ENCODE measurements around the gene GRAPL.
"Not testable (repeated sequence)": the region's sequence is repeated elsewhere in the genome, so short reads cannot be mapped to it uniquely, and the experiment has no call there.

Gene GRAPL

GRCh38 chr17:19136605-19137004 is 9.2 kb downstream of the GRAPL start:
- DNase-seq (ENCODE audit: low read depth in 2 of 2): not testable (repeated sequence)

- not testable (repeated sequence) for DNase-seq (ENCODE audit: low read depth in 2 of 2)
Observed at GRCh38 chr17:19137959-19138358, 10.6 kb downstream of the GRAPL start.

DNA sequence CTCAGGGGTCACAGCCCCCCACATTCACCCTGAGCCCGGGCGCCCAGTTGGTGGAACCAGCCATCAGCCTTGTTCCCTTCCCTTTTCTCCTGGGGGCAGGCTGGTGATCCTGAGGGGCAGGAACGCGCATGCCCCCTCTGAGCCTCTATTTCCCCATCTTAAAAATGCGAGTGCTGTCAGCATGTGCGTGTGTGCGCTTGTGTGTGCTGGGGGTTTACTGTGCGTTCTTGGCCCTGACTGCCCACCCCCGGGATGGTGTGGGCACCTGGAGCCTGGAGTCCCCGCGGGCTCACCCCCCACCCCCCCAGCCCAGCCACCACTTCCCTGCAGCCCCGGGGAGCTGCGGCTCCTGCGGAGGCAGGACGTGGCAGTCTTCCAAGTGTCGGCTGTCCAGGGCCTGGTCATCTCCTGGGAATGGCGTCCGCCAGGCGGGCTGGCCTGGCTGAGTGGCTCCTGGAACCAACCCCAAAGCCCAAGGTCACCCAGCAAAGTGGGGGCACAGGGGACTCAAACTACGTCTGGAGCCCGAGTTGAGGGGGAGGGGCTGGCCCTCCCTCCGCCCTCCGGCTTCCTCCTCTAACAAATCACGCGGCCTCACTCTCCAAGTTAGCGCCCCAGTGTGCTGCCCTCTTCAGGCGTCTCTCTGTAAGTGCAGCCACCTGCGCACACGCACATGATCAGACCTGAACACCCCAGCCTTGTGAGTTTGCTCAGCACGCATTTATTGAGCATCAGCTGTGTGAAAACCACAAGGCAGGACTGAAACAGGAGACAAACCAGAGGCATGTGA is 14.2 kb downstream of the GRAPL start:
- DNase-seq (ENCODE audit: low read depth in 2 of 2): not testable (repeated sequence)

DNA sequence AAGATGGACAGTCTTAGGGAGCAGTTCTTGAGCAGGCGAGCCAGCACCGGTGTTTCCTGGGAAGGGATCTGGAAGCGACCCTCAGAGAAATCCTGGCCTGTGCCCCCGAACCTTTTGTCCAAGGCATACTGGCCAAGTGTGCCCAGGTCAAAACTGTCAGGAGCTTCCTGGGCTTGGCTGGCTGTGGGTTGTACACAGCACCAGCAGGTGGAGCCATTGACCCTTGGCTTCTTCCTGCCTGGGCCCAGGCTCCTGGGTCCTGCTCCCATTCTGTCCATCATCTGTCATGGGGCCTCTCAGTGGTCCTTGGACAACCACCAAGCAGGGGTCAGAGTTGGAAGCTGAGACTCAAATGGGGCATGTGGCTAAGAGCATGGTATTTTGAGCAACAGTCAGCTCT is 15.0 kb downstream of the GRAPL start:
- not testable (repeated sequence) for DNase-seq (ENCODE audit: low read depth in 2 of 2)

DNA sequence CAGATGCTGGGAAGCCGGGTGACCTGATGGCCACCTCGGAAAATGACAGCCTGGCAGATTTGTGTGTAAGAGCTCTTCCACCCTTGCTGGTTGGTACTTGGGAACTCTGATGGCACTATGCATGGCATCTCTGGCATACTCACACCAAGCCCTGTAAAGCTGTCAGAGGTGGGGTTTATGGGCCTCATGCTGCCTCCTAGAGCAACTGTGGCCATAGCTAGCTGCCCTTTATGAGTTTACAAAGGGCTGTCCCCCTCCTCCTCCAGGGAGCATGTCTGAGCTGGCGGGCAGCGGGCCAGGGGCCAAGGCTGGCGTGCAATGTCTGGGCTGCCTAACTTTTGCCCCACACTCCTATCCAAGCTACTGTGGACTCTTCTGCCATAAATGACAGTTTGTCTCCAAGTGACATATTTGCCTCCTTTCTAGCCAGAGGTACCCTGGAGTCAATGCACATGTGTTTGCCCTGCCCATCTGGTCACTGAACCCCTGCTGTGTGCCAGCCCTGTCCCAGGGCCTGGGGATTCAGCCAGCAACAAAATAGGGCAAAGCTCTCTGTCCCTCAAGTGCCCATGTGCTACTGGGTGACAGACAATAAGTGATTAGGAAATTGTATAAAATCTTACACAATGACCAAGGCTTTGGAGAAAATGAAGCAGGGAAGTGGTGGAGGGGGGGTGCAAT is 15.8 kb downstream of the GRAPL start:
- not testable (repeated sequence) for DNase-seq (ENCODE audit: low read depth in 2 of 2)

GRCh38 chr17:19144373-19144772 is 17.0 kb downstream of the GRAPL start:
- not testable (repeated sequence) for DNase-seq (ENCODE audit: low read depth in 2 of 2)

DNA sequence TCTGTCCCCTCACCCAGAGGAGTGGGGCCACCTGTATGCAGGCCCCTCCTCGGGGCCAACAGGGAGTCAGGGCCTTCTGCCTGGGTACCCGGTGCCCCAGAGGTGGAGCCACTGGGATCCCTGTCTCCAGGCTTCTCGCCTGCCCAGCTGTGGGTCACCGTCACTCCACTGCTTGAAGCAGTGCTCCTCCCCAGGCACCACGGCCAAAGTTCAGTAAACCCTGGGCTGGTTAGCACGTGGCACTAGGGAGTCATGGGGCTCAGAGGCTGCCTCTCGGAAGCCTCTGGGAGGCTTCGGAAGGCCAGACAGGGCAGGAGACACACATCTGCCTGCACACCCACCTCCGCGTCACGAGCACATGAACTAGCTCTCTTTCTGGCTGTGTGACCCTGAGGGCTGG is 18.1 kb downstream of the GRAPL start:
- not testable (repeated sequence) for DNase-seq (ENCODE audit: low read depth in 2 of 2)

GRCh38 chr17:19150678-19151615 is 23.6 kb downstream of the GRAPL start:
- DNase-seq (ENCODE audit: low read depth in 2 of 2): not testable (repeated sequence)

DNA sequence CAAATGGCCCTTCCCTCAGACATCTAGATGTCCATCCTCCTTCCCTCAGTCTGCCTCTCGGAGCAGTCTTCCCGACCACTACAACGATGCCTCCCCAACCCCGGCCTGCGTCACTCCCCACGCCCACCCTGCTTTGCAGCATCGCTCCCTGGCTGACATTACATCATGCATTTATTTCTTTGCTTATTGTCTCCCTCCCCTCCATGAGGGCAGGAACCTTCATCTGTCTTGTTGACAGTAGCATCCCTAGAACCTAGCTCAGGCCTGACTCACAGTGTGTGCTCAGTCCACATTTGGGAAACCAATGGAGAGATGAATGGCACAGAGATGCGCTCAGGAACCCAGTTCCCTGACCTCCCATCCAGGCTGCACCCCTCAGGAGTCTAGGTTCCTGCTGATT is 30.2 kb downstream of the GRAPL start:
- not testable (repeated sequence) for DNase-seq (ENCODE audit: low read depth in 2 of 2)

GRCh38 chr17:19158478-19158877 is 31.1 kb downstream of the GRAPL start:
- DNase-seq (ENCODE audit: low read depth in 2 of 2): not testable (repeated sequence)

DNA sequence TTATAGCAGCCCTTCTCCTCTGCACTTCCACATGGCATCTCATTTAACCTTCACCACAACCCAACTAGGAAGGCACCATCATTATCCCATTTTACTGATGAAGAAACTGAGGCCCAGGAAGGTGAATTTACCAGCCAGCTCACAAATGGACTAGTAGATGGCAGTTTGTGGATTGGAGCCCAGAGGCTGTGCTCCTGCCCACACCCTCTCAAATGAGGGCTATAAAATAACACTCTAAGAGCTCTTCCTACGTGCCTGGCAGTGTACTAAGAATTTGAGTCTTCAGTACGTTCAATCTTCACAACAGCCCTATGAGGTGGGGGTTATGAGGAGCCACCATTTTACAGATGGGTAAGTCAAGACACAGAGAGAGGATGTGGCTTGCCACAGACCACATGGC is 31.5 kb downstream of the GRAPL start:
- DNase-seq (ENCODE audit: low read depth in 2 of 2): not testable (repeated sequence)

- DNase-seq (ENCODE audit: low read depth in 2 of 2): not testable (repeated sequence)
Observed at GRCh38 chr17:19161308-19162107, 34.1 kb downstream of the GRAPL start.

DNA sequence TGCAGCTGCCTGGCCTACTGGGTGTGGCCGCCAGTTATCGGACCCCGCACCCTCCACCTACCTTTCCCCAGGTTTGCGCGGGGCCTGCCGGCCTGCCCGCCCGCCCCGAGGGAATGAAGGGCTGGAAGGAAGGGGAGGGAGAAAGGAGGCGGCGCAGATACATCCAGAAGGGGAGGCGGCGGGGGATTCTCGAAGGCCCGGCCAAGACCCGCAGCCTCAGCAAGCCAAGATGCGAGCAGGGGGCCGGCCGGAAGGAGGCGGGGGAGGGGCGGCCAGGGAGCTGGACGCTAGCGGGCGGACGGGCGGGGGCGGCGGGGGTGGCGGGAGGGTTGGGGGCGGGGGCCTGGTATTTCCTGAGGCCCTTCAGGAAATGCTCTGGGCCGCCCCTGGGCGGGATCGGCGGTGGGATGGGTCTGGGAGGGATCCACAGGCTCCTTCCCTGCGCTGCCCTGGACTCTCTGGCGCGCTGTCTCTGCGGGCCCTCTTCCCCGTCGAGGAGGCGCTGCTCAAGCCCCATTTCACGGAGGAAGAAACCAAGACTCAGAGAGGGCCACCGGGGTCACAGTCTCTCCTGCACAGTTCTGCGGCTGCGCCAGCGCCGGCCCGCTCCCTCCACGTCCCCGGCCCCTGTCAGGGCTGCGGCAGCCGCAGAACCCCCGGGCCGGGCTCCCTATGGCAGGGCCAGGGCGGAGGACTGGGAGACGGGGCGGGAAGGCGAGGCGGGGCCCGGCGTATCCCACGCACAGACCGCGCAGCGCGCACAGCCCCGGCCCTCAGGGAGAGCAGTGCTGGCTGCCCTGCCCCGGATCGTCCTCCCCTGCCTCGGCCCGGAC is 35.2 kb downstream of the GRAPL start:
- not testable (repeated sequence) for DNase-seq (ENCODE audit: low read depth in 2 of 2)

DNA sequence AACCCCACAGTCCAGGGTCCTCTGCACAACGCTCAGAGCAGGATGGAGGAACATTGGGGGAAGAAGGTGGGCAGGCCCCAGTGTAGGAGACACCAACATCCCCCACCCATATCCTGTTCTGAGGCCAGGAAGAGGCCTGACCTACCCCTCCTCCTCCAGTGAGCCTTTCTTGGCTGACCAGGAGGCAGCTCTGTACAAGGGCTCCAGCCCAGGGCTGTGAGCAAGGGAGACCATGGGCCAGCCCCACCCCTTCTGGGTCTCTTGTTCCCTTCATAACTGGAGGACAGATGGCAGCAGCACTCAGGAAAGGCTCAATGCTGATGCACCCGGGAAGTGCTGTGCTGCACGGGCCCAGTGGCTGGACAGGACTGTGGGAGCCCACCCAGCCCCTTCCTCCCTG is 47.0 kb downstream of the GRAPL start:
- not testable (repeated sequence) for DNase-seq (ENCODE audit: low read depth in 2 of 2)

- DNase-seq (ENCODE audit: low read depth in 2 of 2): not testable (repeated sequence)
Observed at GRCh38 chr17:19175410-19175809, 48.0 kb downstream of the GRAPL start.

DNA sequence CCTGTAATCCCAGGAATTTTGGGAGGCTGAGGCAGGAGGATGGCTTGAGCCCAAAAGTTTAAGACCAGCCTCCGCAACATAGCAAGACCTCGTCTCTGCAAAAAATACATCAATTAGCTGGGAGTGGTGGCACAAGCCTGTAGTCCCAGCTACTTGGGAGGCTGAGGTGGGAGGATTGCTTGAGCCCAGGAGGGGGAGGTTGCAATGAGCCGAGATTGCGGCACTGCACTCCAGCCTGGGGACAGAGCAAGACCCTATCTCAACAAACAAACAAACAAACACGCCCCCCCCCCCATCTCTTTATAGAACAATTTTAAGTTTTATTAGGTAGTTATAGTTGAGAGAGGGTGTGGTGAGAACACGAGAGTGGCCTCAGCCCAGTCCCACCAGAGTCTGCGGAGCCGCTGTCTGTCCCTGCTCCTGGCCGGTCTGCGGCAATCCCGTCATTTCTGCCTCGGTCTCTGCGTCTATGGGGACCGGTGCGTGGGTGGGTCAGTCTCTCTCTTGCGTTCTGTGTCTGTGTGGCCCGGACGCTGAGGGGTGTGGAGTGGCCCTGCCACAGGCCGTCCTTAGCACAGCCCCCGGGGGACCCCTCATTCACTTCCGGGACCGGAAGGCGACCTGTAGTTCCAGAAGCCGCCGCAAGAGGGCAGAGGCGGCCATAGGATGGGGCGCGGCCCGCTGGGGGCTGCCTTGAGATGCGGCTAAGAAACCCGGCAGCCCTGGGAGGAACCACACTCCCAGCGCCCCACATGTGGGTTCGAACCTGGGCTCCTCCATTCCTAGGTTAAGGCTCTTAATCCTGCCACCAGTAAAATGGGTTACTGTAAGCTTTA is 53.9 kb downstream of the GRAPL start:
- DNase-seq (ENCODE audit: low read depth in 2 of 2): not testable (repeated sequence)

GRCh38 chr17:19187883-19188869 is 60.8 kb downstream of the GRAPL start:
- not testable (repeated sequence) for DNase-seq (ENCODE audit: low read depth in 2 of 2)
